ENCODE results near the gene ERF.

DNA sequence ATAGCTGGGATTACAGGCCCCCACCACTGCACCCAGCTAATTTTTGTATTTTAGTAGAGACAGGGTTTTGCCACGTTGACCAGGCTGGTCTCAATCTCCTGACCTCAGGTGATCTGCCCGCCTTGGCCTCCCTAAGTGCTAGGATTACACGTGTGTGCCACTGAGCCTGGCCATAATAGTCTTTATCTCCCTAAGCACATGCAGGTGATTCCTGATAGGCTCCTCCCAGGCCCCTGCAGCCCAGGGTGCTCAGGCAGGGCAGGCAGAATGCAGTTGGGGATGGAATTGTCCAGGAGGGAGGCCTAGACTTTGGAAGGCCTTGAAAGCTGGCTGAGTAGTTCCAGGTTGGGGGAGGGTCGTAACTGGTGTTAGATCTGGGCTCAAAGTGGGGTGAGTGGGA lies 26.3 kb downstream of the ERF start:
- TF ChIP-seq, protein P1, sequence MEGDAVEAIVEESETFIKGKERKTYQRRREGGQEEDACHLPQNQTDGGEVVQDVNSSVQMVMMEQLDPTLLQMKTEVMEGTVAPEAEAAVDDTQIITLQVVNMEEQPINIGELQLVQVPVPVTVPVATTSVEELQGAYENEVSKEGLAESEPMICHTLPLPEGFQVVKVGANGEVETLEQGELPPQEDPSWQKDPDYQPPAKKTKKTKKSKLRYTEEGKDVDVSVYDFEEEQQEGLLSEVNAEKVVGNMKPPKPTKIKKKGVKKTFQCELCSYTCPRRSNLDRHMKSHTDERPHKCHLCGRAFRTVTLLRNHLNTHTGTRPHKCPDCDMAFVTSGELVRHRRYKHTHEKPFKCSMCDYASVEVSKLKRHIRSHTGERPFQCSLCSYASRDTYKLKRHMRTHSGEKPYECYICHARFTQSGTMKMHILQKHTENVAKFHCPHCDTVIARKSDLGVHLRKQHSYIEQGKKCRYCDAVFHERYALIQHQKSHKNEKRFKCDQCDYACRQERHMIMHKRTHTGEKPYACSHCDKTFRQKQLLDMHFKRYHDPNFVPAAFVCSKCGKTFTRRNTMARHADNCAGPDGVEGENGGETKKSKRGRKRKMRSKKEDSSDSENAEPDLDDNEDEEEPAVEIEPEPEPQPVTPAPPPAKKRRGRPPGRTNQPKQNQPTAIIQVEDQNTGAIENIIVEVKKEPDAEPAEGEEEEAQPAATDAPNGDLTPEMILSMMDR (IDR thresholded peaks at IDR 0.05) = no peak
- TF ChIP-seq POLR2A (IDR thresholded peaks at IDR 0.05) = no peak
